HEK293 (cell line): ENCODE results near the gene ZNF766.

ENCODE experiments used
- CTCF ChIP-seq: fragments of 450-650 bp; formaldehyde crosslinking; IDR thresholded peaks from 2 replicates; pipeline ENCODE4 v1.5.1; 2016; ENCODE audit warnings: missing biosample characterization, missing genetic modification characterization
- MEIS1 ChIP-seq: sonication (generic); formaldehyde crosslinking; IDR thresholded peaks from 2 replicates; pipeline ENCODE4 v1.8.1; 2022; ENCODE audit warnings: missing genetic modification reagents, mild to moderate bottlenecking, borderline replicate concordance
- ZNF16 ChIP-seq: fragments of 450-650 bp; formaldehyde crosslinking; IDR thresholded peaks from 2 replicates; pipeline ENCODE4 v1.5.1; 2016; ENCODE audit warnings: low read depth, missing biosample characterization, missing genetic modification characterization
- ZNF169 ChIP-seq: fragments of 450-650 bp; formaldehyde crosslinking; IDR thresholded peaks from 2 replicates; pipeline ENCODE4 v1.5.1; 2016; ENCODE audit warnings: missing biosample characterization, missing genetic modification characterization
- ZNF274 ChIP-seq, 2 experiments: fragments of 200-500 bp in 1 of 2; fragments of 450-650 bp in 1 of 2; sonication (Bioruptor generic) in 1 of 2; formaldehyde crosslinking in 1 of 2; IDR thresholded peaks; 2 replicates each; pipeline versions ENCODE4 v1.5.1 to v1.6.1; 2014 to 2016; ENCODE audit warnings: borderline replicate concordance in 1 of 2, inconsistent platforms in 1 of 2, low read length in 1 of 2, missing biosample characterization in 1 of 2, missing genetic modification characterization in 1 of 2
- ZNF350 ChIP-seq: fragments of 450-650 bp; formaldehyde crosslinking; IDR thresholded peaks from 2 replicates; pipeline ENCODE4 v1.5.0; 2017; ENCODE audit warnings: missing biosample characterization, mild to moderate bottlenecking, missing genetic modification characterization
- ZNF416 ChIP-seq: fragments of 450-650 bp; formaldehyde crosslinking; IDR thresholded peaks from 2 replicates; pipeline ENCODE4 v1.5.1; 2016; ENCODE audit warnings: missing biosample characterization, missing genetic modification characterization
- ZNF423 ChIP-seq: fragments of 450-650 bp; formaldehyde crosslinking; IDR thresholded peaks from 2 replicates; pipeline ENCODE4 v1.5.1; 2016; ENCODE audit warnings: missing biosample characterization, missing genetic modification characterization
- ZNF76 ChIP-seq: fragments of 450-650 bp; formaldehyde crosslinking; IDR thresholded peaks from 2 replicates; pipeline ENCODE4; 2016; ENCODE audit warnings: low read depth, missing biosample characterization, missing genetic modification characterization, borderline replicate concordance
- ZSCAN16 ChIP-seq: fragments of 450-650 bp; formaldehyde crosslinking; IDR thresholded peaks from 2 replicates; pipeline ENCODE4 v1.5.1; 2016; ENCODE audit warnings: missing biosample characterization, missing genetic modification characterization
- TF ChIP-seq, protein P1 (sequence below): fragments of 450-650 bp; formaldehyde crosslinking; IDR thresholded peaks from 2 replicates; pipeline ENCODE4 v1.5.1; 2016; ENCODE audit warnings: missing biosample characterization, missing genetic modification characterization

DNA sequence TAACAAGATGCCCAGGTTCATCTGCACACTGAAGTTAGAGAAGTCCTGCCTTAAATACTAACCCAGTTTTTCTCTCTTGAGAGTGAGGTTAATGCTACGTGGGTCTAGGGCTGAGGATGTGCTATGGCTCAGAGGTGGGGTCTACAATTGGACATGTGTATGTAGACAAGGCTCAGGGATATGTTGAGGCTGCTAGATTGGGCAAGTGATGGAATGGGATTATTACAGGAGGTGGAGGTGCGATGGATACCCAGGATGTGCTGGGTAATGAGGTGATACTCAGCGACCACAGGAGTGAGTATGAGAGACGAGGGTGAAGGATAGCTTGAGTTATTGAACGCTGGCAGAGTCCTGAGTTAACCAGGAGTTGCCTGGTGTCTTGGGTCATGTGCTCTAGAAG, 41.4 kb upstream of the ZNF766 start:
- no peak for TF ChIP-seq CTCF
- TF ChIP-seq MEIS1 (CRISPR knock-in tag) = no peak
- TF ChIP-seq ZSCAN16 (tag by site-specific recombination) = no peak
- TF ChIP-seq ZNF350 = no peak
- TF ChIP-seq ZNF169 (tag by site-specific recombination) = no peak
- TF ChIP-seq ZNF16 = no peak
- TF ChIP-seq ZNF416 = no peak
- TF ChIP-seq ZNF76 = no peak
- TF ChIP-seq ZNF274 (IDR thresholded peaks at IDR 0.05; ENCODE audit: low read length) = no peak
- TF ChIP-seq ZNF274 (tag by site-specific recombination; IDR thresholded peaks at IDR 0.05; ENCODE audit: borderline replicate concordance) = no peak
- no peak for TF ChIP-seq ZNF423 (tag by site-specific recombination)
- TF ChIP-seq, protein P1, sequence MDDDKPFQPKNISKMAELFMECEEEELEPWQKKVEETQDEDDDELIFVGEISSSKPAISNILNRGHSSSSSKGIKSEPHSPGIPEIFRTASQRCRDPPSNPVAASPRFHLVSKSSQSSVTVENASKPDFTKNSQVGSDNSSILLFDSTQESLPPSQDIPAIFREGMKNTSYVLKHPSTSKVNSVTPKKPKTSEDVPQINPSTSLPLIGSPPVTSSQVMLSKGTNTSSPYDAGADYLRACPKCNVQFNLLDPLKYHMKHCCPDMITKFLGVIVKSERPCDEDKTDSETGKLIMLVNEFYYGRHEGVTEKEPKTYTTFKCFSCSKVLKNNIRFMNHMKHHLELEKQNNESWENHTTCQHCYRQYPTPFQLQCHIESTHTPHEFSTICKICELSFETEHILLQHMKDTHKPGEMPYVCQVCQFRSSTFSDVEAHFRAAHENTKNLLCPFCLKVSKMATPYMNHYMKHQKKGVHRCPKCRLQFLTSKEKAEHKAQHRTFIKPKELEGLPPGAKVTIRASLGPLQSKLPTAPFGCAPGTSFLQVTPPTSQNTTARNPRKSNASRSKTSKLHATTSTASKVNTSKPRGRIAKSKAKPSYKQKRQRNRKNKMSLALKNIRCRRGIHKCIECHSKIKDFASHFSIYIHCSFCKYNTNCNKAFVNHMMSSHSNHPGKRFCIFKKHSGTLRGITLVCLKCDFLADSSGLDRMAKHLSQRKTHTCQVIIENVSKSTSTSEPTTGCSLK (tag by site-specific recombination) = no peak
